ENCODE data around the gene GET4. TPM values are rescaled to one million over a fixed set of nuclear protein-coding genes. Genes with fewer than 3 reads are reported as not detected.

The GET4 gene
- total RNA-seq, 3 donors from 2014 or later (not counting 1 experiment from before 2014, with no cell fraction given) = 69.3 to 81.6 (median 73.2) TPM

DNA sequence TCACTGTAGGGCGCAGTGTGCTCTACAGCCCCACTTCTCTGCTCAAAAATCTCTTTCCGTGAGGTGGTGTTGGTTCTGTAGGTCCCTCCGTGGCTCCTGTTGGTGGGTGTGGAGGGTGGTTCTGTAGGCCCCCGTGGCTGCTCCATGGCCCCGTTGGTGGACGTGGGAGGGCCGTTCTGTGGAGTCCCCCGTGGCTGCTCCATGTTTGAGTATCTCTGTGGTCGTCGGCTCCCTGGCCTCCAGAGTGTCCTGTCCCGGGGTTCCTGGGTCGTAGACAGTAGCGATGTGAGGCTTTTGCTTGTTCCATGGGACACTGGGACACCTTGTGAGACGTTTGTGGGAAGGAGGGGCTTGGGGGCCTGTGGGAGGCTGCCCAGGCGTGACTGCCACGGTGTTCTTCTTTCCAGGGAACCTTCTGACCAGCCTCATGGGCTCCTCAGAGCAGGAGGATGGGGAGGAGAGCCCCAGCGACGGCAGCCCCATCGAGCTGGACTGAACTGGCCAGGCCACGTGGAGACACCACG is 18.6 kb downstream of the GET4 start:
- H3K36me3 Mint-ChIP-seq = peaks cover 6% of the 10 kb centered on the region
- no peak overlapping the region for H3K27ac ChIP-seq (ENCODE audit: low read length)
- no peaks in the 10 kb centered on the region for H3K27me3 ChIP-seq (ENCODE audit: control insufficient read depth, insufficient read depth, low read length)
- ATAC-seq = no peak
- no peaks in the 10 kb centered on the region for H3K9me3 ChIP-seq (ENCODE audit: control insufficient read depth, insufficient read depth, low read length)
- no peak for DNase-seq
- TF ChIP-seq, protein P1, sequence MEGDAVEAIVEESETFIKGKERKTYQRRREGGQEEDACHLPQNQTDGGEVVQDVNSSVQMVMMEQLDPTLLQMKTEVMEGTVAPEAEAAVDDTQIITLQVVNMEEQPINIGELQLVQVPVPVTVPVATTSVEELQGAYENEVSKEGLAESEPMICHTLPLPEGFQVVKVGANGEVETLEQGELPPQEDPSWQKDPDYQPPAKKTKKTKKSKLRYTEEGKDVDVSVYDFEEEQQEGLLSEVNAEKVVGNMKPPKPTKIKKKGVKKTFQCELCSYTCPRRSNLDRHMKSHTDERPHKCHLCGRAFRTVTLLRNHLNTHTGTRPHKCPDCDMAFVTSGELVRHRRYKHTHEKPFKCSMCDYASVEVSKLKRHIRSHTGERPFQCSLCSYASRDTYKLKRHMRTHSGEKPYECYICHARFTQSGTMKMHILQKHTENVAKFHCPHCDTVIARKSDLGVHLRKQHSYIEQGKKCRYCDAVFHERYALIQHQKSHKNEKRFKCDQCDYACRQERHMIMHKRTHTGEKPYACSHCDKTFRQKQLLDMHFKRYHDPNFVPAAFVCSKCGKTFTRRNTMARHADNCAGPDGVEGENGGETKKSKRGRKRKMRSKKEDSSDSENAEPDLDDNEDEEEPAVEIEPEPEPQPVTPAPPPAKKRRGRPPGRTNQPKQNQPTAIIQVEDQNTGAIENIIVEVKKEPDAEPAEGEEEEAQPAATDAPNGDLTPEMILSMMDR (IDR thresholded peaks at IDR 0.05) = no peak
- peaks cover 76% of the 10 kb centered on the region for H3K36me3 ChIP-seq (ENCODE audit: control insufficient read depth, insufficient read depth, low read length)
- H3K4me3 ChIP-seq (ENCODE audit: low read length) = no peak overlapping the region
- H3K4me1 Mint-ChIP-seq = peaks cover 0 to 16% of the 10 kb centered on the region in 2 donors
- WGBS (ENCODE audit: insufficient coverage) = 95% methylated on average over 21 of the region's 21 CpGs
- H3K9me3 Mint-ChIP-seq = no peaks in the 10 kb centered on the region
- H3K4me1 ChIP-seq (ENCODE audit: control insufficient read depth, insufficient read depth, low read length) = no peaks in the 10 kb centered on the region
- intact Hi-C loops (cut with micrococcal nuclease) = no loop called here
- H3K4me3 Mint-ChIP-seq = no peak overlapping the region
- H3K27ac Mint-ChIP-seq = peak overlapping the region in 1 of 2 donors; percentile 46
- no peaks in the 10 kb centered on the region for H3K27me3 Mint-ChIP-seq (ENCODE audit: low read depth in 2 of 2)

- ATAC-seq = no peak
- Mint-ChIP-seq H3K4me1 (peaks cover 0 to 16% of the 10 kb centered on the region in 2 donors), H3K4me3 (no peak overlapping the region), H3K9me3 (no peaks in the 10 kb centered on the region), H3K27me3 (ENCODE audit: low read depth in 2 of 2) (no peaks in the 10 kb centered on the region), H3K36me3 (peaks cover 6% of the 10 kb centered on the region), H3K27ac (peak overlapping the region in 1 of 2 donors; percentile 46)
- intact Hi-C loops (cut with micrococcal nuclease) = no loop called here
- no peak overlapping the region for H3K4me3 ChIP-seq (ENCODE audit: low read length)
- H3K27me3 ChIP-seq (ENCODE audit: control insufficient read depth, insufficient read depth, low read length) = no peaks in the 10 kb centered on the region
- DNase-seq = no peak
- no peak overlapping the region for H3K27ac ChIP-seq (ENCODE audit: low read length)
- no peaks in the 10 kb centered on the region for H3K9me3 ChIP-seq (ENCODE audit: control insufficient read depth, insufficient read depth, low read length)
- TF ChIP-seq, protein P1 (IDR thresholded peaks at IDR 0.05) = no peak
- WGBS (ENCODE audit: insufficient coverage) = 97% methylated on average over 52 of the region's 52 CpGs
- H3K4me1 ChIP-seq (ENCODE audit: control insufficient read depth, insufficient read depth, low read length) = no peaks in the 10 kb centered on the region
- peaks cover 74% of the 10 kb centered on the region for H3K36me3 ChIP-seq (ENCODE audit: control insufficient read depth, insufficient read depth, low read length)
These were observed 19.2 kb downstream of the GET4 start for GRCh38 chr7:895451-896052.

GRCh38 chr7:896346-897075 is 20.2 kb downstream of the GET4 start:
- DNase-seq (no peak), ATAC-seq (no peak)
- Mint-ChIP-seq H3K4me3 (no peak overlapping the region), H3K9me3 (no peaks in the 10 kb centered on the region), H3K36me3 (peaks cover 6% of the 10 kb centered on the region), H3K27ac (peak overlapping the region; percentile 17 to 24), H3K27me3 (ENCODE audit: low read depth in 2 of 2) (no peaks in the 10 kb centered on the region), H3K4me1 (peaks cover 0 to 16% of the 10 kb centered on the region in 2 donors)
- Histone ChIP-seq H3K36me3 (ENCODE audit: control insufficient read depth, insufficient read depth, low read length) (peaks cover 67% of the 10 kb centered on the region), H3K27me3 (ENCODE audit: control insufficient read depth, insufficient read depth, low read length) (no peaks in the 10 kb centered on the region), H3K27ac (ENCODE audit: low read length) (no peak overlapping the region), H3K9me3 (ENCODE audit: control insufficient read depth, insufficient read depth, low read length) (no peaks in the 10 kb centered on the region), H3K4me1 (ENCODE audit: control insufficient read depth, insufficient read depth, low read length) (peaks cover 6% of the 10 kb centered on the region), H3K4me3 (ENCODE audit: low read length) (no peak overlapping the region)
- TF ChIP-seq, protein P1 (IDR thresholded peaks at IDR 0.05) = no peak
- intact Hi-C loops (cut with micrococcal nuclease) = no loop called here
- WGBS (ENCODE audit: insufficient coverage) = 98% methylated on average over 37 of the region's 42 CpGs

Measured in natural killer cell (primary cell).